HCT116 (cell line): ENCODE measurements around the gene TGDS.

Experiments used
- CEBPB ChIP-seq: IDR thresholded peaks from 2 replicates; pipeline ENCODE4 v1.6.1; 2012; ENCODE audit warnings: low read depth
- ELF1 ChIP-seq: IDR thresholded peaks from 2 replicates; pipeline ENCODE4 v1.6.1; 2012; ENCODE audit warnings: low read depth, borderline replicate concordance
- EZH2 ChIP-seq: fragments of 200-600 bp; sonication (generic); IDR thresholded peaks from 2 replicates; pipeline ENCODE4 v1.6.1; 2017; ENCODE audit warnings: antibody characterized with exemption, mixed run types
- POLR2A ChIP-seq: IDR thresholded peaks from 2 replicates; pipeline ENCODE4 v1.7.0; 2011; ENCODE audit warnings: borderline replicate concordance; ENCODE audit not compliant: insufficient read depth, insufficient read length; ENCODE audit errors: extremely low read depth
- POLR2AphosphoS5 ChIP-seq: IDR thresholded peaks from 2 replicates; pipeline ENCODE4 v1.6.1; 2011; ENCODE audit warnings: mild to moderate bottlenecking, low read depth, low read length, moderate library complexity
- RAD21 ChIP-seq: IDR thresholded peaks from 2 replicates; pipeline ENCODE4 v1.6.1; 2012; ENCODE audit warnings: low read depth, mild to moderate bottlenecking
- SIN3A ChIP-seq: IDR thresholded peaks from 2 replicates; pipeline ENCODE4 v1.6.1; 2012; ENCODE audit warnings: low read depth
- SP1 ChIP-seq: IDR thresholded peaks from 2 replicates; pipeline ENCODE4 v1.6.1; 2012; ENCODE audit warnings: low read depth
- ZNF274 ChIP-seq: fragments of 200-500 bp; sonication (Bioruptor generic); IDR thresholded peaks from 2 replicates; pipeline ENCODE4 v1.6.1; 2014; ENCODE audit warnings: mild to moderate bottlenecking, low read depth, low read length, inconsistent platforms
- TF ChIP-seq, protein P1 (sequence below), 3 experiments: fragments of 200-600 bp in 1 of 3; sonication (generic) in 1 of 3; IDR thresholded peaks in 2 of 3; conservative IDR thresholded peaks in 1 of 3; 2 replicates each; pipeline ENCODE4 v1.5.1; 2012 to 2017; ENCODE audit warnings: low read depth in 2 of 3, low read length in 2 of 3, antibody characterized with exemption in 1 of 3, borderline replicate concordance in 1 of 3, control low read depth in 1 of 3, mild to moderate bottlenecking in 1 of 3, mixed read lengths in 1 of 3, mixed run types in 1 of 3, moderate library complexity in 1 of 3; ENCODE audit not compliant: insufficient read depth in 1 of 3
- TF ChIP-seq, protein P2 (sequence below): IDR thresholded peaks from 2 replicates; pipeline ENCODE4 v1.6.1; 2012
- TF ChIP-seq, protein P3 (sequence below): IDR thresholded peaks from 2 replicates; pipeline ENCODE4 v1.6.1; 2012; ENCODE audit warnings: low read depth
- TF ChIP-seq, protein P4 (sequence below): IDR thresholded peaks from 2 replicates; pipeline ENCODE4 v1.6.1; 2012
- TF ChIP-seq, protein P5 (sequence below): IDR thresholded peaks from 2 replicates; pipeline ENCODE4 v1.6.1; 2011; ENCODE audit warnings: mild to moderate bottlenecking, low read length, moderate library complexity; ENCODE audit not compliant: insufficient replicate concordance; ENCODE audit errors: extremely low read depth

DNA sequence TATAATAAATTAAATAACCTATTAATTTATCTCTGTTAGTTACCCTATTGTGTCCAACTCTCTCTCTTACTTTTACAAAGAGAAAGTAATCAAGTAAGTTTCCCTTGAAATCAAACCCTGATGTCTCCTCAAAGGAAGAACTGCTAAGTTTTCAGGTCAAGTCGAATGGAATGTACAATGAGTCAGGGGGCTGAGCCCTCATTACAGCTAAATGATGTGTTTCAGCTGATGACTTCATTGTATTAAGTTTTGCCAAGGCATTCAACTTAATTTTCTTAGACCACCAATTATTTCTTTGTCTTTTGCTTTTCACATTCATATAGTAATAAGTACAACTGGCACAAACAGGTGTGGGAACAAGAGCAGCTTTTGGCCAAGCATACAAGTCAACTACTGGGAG, 61.8 kb downstream of the TGDS start:
- TF ChIP-seq SIN3A = no peak
- TF ChIP-seq, protein P1, sequence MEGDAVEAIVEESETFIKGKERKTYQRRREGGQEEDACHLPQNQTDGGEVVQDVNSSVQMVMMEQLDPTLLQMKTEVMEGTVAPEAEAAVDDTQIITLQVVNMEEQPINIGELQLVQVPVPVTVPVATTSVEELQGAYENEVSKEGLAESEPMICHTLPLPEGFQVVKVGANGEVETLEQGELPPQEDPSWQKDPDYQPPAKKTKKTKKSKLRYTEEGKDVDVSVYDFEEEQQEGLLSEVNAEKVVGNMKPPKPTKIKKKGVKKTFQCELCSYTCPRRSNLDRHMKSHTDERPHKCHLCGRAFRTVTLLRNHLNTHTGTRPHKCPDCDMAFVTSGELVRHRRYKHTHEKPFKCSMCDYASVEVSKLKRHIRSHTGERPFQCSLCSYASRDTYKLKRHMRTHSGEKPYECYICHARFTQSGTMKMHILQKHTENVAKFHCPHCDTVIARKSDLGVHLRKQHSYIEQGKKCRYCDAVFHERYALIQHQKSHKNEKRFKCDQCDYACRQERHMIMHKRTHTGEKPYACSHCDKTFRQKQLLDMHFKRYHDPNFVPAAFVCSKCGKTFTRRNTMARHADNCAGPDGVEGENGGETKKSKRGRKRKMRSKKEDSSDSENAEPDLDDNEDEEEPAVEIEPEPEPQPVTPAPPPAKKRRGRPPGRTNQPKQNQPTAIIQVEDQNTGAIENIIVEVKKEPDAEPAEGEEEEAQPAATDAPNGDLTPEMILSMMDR (IDR thresholded peaks at IDR 0.05 in 2 of 3, conservative IDR thresholded peaks at IDR 0.05 in 1 of 3; ENCODE audit: borderline replicate concordance in 1 of 3, insufficient read depth in 1 of 3, low read depth in 2 of 3, low read length in 2 of 3) = no peak
- no peak for TF ChIP-seq EZH2
- TF ChIP-seq, protein P2, sequence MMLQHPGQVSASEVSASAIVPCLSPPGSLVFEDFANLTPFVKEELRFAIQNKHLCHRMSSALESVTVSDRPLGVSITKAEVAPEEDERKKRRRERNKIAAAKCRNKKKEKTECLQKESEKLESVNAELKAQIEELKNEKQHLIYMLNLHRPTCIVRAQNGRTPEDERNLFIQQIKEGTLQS = no peak
- TF ChIP-seq POLR2AphosphoS5 = no peak
- TF ChIP-seq, protein P3, sequence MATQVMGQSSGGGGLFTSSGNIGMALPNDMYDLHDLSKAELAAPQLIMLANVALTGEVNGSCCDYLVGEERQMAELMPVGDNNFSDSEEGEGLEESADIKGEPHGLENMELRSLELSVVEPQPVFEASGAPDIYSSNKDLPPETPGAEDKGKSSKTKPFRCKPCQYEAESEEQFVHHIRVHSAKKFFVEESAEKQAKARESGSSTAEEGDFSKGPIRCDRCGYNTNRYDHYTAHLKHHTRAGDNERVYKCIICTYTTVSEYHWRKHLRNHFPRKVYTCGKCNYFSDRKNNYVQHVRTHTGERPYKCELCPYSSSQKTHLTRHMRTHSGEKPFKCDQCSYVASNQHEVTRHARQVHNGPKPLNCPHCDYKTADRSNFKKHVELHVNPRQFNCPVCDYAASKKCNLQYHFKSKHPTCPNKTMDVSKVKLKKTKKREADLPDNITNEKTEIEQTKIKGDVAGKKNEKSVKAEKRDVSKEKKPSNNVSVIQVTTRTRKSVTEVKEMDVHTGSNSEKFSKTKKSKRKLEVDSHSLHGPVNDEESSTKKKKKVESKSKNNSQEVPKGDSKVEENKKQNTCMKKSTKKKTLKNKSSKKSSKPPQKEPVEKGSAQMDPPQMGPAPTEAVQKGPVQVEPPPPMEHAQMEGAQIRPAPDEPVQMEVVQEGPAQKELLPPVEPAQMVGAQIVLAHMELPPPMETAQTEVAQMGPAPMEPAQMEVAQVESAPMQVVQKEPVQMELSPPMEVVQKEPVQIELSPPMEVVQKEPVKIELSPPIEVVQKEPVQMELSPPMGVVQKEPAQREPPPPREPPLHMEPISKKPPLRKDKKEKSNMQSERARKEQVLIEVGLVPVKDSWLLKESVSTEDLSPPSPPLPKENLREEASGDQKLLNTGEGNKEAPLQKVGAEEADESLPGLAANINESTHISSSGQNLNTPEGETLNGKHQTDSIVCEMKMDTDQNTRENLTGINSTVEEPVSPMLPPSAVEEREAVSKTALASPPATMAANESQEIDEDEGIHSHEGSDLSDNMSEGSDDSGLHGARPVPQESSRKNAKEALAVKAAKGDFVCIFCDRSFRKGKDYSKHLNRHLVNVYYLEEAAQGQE = no peak
- TF ChIP-seq, protein P4, sequence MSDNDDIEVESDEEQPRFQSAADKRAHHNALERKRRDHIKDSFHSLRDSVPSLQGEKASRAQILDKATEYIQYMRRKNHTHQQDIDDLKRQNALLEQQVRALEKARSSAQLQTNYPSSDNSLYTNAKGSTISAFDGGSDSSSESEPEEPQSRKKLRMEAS = no peak
- TF ChIP-seq POLR2A = no peak
- no peak for TF ChIP-seq RAD21
- TF ChIP-seq ELF1 = no peak
- no peak for TF ChIP-seq SP1
- TF ChIP-seq, protein P5, sequence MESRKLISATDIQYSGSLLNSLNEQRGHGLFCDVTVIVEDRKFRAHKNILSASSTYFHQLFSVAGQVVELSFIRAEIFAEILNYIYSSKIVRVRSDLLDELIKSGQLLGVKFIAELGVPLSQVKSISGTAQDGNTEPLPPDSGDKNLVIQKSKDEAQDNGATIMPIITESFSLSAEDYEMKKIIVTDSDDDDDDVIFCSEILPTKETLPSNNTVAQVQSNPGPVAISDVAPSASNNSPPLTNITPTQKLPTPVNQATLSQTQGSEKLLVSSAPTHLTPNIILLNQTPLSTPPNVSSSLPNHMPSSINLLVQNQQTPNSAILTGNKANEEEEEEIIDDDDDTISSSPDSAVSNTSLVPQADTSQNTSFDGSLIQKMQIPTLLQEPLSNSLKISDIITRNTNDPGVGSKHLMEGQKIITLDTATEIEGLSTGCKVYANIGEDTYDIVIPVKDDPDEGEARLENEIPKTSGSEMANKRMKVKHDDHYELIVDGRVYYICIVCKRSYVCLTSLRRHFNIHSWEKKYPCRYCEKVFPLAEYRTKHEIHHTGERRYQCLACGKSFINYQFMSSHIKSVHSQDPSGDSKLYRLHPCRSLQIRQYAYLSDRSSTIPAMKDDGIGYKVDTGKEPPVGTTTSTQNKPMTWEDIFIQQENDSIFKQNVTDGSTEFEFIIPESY = no peak
- TF ChIP-seq CEBPB = no peak
- no peak for TF ChIP-seq ZNF274
